ENCODE measurements around the gene PDSS2.

DNA sequence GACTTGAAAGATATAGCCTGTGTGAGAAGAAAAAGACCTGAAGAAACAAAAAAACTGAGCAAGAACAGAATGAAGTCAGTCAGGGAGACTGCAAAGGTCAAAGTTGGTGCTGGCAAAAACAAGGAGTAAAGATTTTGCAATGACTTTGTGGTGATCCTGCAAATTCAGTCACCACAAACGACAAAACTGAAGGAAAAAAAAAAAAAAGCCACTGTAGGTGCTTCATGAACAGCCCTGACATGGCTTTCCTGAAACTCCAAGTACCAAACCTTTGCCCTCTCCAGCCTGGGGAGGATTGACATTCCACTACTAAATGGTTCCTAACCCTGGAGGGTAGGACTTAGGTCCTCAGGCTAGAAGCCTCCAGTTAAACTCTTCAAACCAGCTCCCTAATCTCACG is 229.3 kb downstream of the PDSS2 start:
- no peak for TF ChIP-seq POLR2AphosphoS5 (IDR thresholded peaks at IDR 0.05; ENCODE audit: low read depth, low read length)
- no peak for TF ChIP-seq SIN3A (IDR thresholded peaks at IDR 0.05; ENCODE audit: borderline replicate concordance, insufficient read depth, low read length)

Measured in PFSK-1 (cell line).